GM10266 (cell line): ENCODE data around the gene NOX3.
"Not testable (repeated sequence)": the region's sequence is repeated elsewhere in the genome, so short reads cannot be mapped to it uniquely, and the experiment has no call there.

Experiments used
- DNase-seq: peaks from one replicate; pipeline ENCODE4 v3.0.0; 2012; ENCODE audit errors: extremely low spot score
- TF ChIP-seq, protein P1 (sequence below): IDR thresholded peaks from 2 replicates; pipeline ENCODE4 v1.5.1; 2012; ENCODE audit warnings: mild to moderate bottlenecking, low read depth; ENCODE audit not compliant: control insufficient read depth, insufficient read depth; ENCODE audit errors: missing control alignments

NOX3 gene

DNA sequence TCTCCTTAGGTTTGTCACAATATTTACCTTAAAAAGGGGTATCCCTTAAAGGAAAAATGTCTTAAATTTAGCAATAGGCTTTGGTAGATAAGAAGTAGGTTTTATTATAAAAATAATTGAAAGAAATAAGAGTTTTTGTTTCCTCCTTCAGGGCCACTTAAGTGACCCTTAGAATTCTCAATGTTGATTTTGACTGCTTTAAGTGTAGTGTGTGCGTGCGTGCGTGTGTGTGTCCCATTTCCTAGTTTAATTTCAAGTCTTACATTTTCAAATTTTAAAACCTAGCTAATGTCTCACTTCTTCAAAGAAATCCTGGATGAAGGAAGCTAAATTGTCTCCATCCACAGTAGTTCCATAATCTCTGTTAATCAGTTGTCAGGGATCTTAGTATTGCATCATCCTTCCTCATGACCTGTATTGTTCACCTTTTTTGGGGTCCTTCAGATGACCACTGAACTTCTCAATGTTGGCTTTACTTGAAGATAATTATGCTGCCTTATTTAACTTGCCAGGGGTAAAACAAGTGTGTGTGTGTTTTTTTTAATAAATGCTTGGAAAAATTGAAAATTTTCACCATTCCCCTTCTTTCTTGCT, 90.7 kb downstream of the NOX3 start:
- TF ChIP-seq, protein P1, sequence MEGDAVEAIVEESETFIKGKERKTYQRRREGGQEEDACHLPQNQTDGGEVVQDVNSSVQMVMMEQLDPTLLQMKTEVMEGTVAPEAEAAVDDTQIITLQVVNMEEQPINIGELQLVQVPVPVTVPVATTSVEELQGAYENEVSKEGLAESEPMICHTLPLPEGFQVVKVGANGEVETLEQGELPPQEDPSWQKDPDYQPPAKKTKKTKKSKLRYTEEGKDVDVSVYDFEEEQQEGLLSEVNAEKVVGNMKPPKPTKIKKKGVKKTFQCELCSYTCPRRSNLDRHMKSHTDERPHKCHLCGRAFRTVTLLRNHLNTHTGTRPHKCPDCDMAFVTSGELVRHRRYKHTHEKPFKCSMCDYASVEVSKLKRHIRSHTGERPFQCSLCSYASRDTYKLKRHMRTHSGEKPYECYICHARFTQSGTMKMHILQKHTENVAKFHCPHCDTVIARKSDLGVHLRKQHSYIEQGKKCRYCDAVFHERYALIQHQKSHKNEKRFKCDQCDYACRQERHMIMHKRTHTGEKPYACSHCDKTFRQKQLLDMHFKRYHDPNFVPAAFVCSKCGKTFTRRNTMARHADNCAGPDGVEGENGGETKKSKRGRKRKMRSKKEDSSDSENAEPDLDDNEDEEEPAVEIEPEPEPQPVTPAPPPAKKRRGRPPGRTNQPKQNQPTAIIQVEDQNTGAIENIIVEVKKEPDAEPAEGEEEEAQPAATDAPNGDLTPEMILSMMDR, result no peak
- DNase-seq, result no peak

DNA sequence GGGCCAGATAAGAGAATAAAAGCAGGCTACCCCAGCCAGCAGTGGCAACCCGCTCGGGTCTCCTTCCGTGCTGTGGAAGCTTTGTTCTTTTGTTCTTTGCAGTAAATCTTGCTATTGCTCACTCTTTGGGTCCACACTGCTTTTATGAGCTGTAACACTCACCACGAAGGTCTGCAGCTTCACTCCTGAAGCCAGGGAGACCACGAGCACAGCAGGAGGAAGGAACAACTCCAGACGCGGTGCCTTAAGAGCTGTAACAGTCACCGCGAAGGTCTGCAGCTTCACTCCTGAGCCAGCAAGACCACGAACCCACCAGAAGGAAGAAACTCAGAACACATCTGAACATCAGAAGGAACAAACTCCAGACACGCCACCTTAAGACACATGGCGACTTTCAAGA, 91.6 kb downstream of the NOX3 start:
- not testable (repeated sequence) for DNase-seq

DNA sequence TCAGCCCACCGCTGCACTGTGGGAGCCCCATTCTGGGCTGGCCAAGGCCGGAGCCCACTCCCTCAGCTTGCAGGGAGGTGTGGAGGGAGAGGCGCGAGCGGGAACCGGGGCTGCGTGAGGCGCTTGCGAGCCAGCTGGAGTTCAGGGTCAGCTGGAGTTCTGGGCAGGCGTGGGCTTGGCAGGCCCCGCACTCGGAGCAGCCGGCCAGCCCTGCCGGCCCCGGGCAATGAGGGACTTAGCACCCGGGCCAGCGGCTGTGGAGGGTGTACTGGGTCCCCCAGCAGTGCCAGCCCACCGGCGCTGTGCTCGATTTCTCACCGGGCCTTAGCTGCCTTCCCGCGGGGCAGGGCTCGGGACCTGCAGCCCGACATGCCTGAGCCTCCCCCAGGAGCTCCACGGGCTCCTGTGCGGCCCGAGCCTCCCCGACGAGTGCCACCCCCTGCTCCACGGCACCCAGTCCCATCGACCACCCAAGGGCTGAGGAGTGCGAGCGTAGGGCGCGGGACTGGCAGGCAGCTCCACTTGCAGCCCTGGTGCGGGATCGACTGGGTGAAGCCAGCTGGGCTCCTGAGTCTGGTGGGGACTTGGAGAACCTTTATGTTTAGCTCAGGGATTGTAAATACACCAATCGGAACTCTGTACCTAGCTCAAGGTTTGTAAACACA, 92.5 kb downstream of the NOX3 start:
- DNase-seq, result not testable (repeated sequence)

DNA sequence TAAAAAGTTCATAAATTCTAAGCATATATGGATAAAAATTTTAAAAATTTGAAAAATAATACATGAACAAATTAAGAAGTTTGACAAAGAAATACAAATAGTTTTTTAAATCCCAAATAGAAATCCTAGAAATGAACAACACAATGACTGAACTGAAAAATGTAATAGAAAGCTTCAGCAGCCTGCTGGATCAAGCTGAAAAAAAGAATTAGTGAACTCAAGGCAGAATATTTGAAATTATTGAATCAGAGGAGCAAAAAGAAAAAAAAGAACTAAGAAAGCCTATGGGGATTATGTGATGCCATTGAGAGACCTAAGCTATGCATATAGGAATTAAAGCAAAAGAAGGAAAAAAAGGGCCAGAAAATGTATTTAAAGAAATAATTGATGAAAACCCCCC, 101.5 kb downstream of the NOX3 start:
- no peak for DNase-seq
- TF ChIP-seq, protein P1, result no peak

DNA sequence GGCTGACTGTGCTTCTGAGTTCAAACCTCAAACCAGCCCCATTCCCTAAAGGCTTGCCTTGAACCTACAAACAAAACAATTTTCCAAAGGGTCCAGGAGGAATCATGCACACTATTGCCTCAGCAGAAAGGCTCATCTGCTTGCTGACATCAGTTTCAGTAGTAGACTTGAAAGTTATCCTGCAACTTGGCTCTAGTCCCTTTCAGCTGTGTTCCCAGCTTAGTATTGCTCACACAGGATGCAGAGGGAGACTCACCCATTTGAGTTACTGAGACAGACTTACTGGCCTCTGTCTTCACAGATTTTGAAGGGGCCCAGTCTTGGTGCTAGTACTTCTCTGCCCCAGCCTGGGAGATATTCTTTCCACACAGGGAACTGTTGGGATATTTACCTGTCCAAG, 102.8 kb downstream of the NOX3 start:
- no peak for DNase-seq
- TF ChIP-seq, protein P1, result no peak

DNA sequence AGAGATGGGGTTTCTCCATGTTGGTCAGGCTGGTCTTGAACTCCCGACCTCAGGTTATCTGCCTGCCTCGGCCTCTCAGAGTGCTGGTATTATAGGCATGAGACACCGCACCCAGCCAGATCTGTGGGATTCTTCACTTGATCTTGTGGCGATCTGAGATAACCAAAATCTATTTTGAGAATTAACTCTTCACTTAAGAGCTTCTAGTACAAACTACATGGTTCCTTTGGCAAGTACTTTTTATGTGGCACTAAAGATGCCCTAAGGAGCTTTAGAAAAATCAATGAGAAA, 103.6 kb downstream of the NOX3 start:
- TF ChIP-seq, protein P1, result no peak
- DNase-seq, result no peak

DNA sequence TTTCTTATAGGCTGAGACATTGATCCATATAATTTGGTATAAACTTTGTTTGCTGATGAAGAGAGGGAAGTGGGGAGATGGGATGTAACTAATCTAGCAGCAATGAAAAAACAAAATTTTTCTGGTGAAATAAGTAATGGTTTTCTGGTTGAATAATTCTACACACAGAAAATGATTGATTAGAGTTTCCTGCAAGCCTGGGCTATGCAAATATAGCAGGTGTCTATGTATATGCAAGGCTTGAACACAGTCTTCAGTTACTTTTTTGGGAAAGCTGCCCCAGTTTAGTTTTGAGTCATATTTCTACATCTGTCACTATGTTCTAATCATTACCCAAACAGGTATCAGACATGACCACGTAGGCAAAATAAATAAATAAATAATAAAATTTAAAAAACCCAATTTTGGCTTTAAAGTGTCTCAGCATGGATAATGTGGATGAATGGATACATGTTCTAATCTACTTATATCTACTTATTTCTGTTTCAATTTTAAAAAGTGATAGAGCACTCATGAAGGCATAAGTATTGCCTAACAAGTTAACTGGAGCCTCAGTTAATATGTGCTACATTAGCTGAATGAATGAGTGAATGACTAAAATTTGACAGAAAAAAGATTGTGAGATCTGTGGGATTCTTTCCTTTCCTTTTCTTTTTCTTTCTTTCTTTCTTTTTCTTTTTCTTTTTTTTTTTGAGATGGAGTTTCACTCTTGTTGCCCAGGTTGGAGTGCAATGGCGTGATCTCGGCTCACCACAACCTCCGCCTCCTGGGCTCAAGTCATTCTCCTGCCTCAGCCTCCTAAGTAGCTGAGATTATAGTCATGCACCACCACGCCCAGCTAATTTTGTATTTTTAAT, 104.1 kb downstream of the NOX3 start:
- TF ChIP-seq, protein P1, result no peak
- peak; percentile 63 for DNase-seq

DNA sequence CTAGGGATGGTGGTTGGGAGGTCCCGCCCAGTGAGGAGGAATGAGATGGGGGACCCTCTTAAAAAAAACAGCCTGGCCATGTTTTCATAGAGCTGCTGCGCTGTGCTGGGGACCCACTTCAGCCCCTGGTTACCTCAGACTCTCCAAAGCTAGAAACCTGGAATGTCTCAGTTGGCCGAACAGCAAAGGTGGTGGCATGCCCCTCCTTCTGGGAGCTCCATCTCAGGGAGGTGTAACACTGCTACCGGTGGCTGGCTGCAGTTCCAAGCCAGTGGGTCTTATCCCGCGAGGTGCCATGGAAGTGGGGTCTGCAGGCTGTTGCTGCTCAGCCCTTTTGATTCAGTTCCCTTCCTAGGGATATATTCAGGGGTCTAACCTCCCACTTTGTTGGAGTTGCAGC, 105.7 kb downstream of the NOX3 start:
- TF ChIP-seq, protein P1, result no peak

More for the DNA sequence above, 105.7 kb downstream of the NOX3 start:
- no peak for DNase-seq
